HEK293 (cell line): ENCODE results near the gene ARHGAP15.

Experiments used
- CTCF ChIA-PET: fragments of 350-600 bp; formaldehyde crosslinking; extraction: SDS; loops from one replicate; lab custom pipeline; 2021; ENCODE audit warnings: antibody characterized with exemption; lab: Yijun Ruan, JAX
- POLR2A ChIA-PET: fragments of 300-600 bp; formaldehyde crosslinking; extraction: SDS; loops from one replicate; lab custom pipeline; 2020; ENCODE audit warnings: antibody characterized with exemption, inconsistent platforms; lab: Yijun Ruan, JAX
- H3K27ac ChIP-seq: fragments of 200-500 bp; sonication (Bioruptor generic); 2 replicates; pipeline ENCODE4 v1.5.1; 2014; ENCODE audit warnings: low read depth, low read length, control low read depth, inconsistent platforms; ENCODE audit errors: extremely low read depth
- H3K36me3 ChIP-seq, 2 experiments: fragments of 200-500 bp in 1 of 2; sonication (Bioruptor generic) in 1 of 2; 1 replicate in 1 of 2; 2 replicates in 1 of 2; pipeline ENCODE4 v1.5.1; 2014 to 2017; ENCODE audit warnings: inconsistent platforms in 2 of 2, low read length in 2 of 2; ENCODE audit not compliant: control insufficient read depth in 2 of 2, insufficient read depth in 1 of 2
- H3K4me1 ChIP-seq: fragments of 200-500 bp; sonication (Bioruptor generic); 2 replicates; pipeline ENCODE4 v1.5.1; 2014; ENCODE audit warnings: mild to moderate bottlenecking, low read length, inconsistent platforms; ENCODE audit not compliant: control insufficient read depth, insufficient read depth
- H3K4me3 ChIP-seq: 2 replicates; pipeline ENCODE4 v1.5.1; 2011; ENCODE audit warnings: low read depth, mild to moderate bottlenecking, control low read depth, low read length, moderate library complexity
- H3K9me3 ChIP-seq: fragments of 200-500 bp; sonication (Bioruptor generic); 2 replicates; pipeline ENCODE4 v1.5.1; 2014; ENCODE audit warnings: low read depth, low read length, inconsistent platforms; ENCODE audit not compliant: control insufficient read depth, insufficient read depth
- GLIS2 ChIP-seq: fragments of 450-650 bp; formaldehyde crosslinking; IDR thresholded peaks from 2 replicates; pipeline ENCODE4 v1.5.1; 2016; ENCODE audit warnings: missing biosample characterization, missing genetic modification characterization
- IKZF3 ChIP-seq: fragments of 450-650 bp; IDR thresholded peaks from 2 replicates; pipeline ENCODE4 v1.5.0; 2018; ENCODE audit warnings: missing biosample characterization, mild to moderate bottlenecking, missing genetic modification characterization, moderate library complexity
- KLF10 ChIP-seq: fragments of 450-650 bp; IDR thresholded peaks from 2 replicates; pipeline ENCODE4 v1.5.1; 2018; ENCODE audit warnings: missing biosample characterization, mild to moderate bottlenecking, missing genetic modification characterization
- KLF8 ChIP-seq: fragments of 450-650 bp; formaldehyde crosslinking; IDR thresholded peaks from 2 replicates; pipeline ENCODE4 v1.5.1; 2016; ENCODE audit warnings: missing biosample characterization, missing genetic modification characterization
- KLF9 ChIP-seq: fragments of 450-650 bp; formaldehyde crosslinking; IDR thresholded peaks from 2 replicates; pipeline ENCODE4 v1.5.1; 2016; ENCODE audit warnings: missing biosample characterization, missing genetic modification characterization, low read depth
- MZF1 ChIP-seq: fragments of 450-650 bp; formaldehyde crosslinking; IDR thresholded peaks from 2 replicates; pipeline ENCODE4 v1.5.1; 2017; ENCODE audit warnings: missing biosample characterization, missing genetic modification characterization, borderline replicate concordance
- OVOL3 ChIP-seq: fragments of 450-650 bp; formaldehyde crosslinking; IDR thresholded peaks from 2 replicates; pipeline ENCODE4 v1.5.1; 2016; ENCODE audit warnings: missing biosample characterization, missing genetic modification characterization
- PRDM4 ChIP-seq: fragments of 450-650 bp; formaldehyde crosslinking; IDR thresholded peaks from 2 replicates; pipeline ENCODE4 v1.5.1; 2017; ENCODE audit warnings: missing biosample characterization, missing genetic modification characterization
- YY2 ChIP-seq: fragments of 450-650 bp; formaldehyde crosslinking; IDR thresholded peaks from 2 replicates; pipeline ENCODE4 v1.5.1; 2016; ENCODE audit warnings: missing biosample characterization, missing genetic modification characterization
- ZBTB26 ChIP-seq: fragments of 450-650 bp; formaldehyde crosslinking; optimal IDR thresholded peaks from 2 replicates; pipeline ENCODE3; 2016; ENCODE audit warnings: missing biosample characterization, mild to moderate bottlenecking, missing genetic modification characterization
- ZBTB44 ChIP-seq: fragments of 450-650 bp; IDR thresholded peaks from 2 replicates; pipeline ENCODE4 v1.5.1; 2018; ENCODE audit warnings: missing biosample characterization, mild to moderate bottlenecking, missing genetic modification characterization
- ZFHX2 ChIP-seq: fragments of 450-650 bp; formaldehyde crosslinking; conservative IDR thresholded peaks from 2 replicates; pipeline ENCODE4 v1.5.1; 2016; ENCODE audit warnings: missing biosample characterization, missing genetic modification characterization
- ZNF140 ChIP-seq: fragments of 450-650 bp; formaldehyde crosslinking; IDR thresholded peaks from 2 replicates; pipeline ENCODE4 v1.5.1; 2016; ENCODE audit warnings: missing biosample characterization, missing genetic modification characterization
- ZNF169 ChIP-seq: fragments of 450-650 bp; formaldehyde crosslinking; IDR thresholded peaks from 2 replicates; pipeline ENCODE4 v1.5.1; 2016; ENCODE audit warnings: missing biosample characterization, missing genetic modification characterization
- ZNF311 ChIP-seq: fragments of 450-650 bp; formaldehyde crosslinking; IDR thresholded peaks from 2 replicates; pipeline ENCODE4 v1.5.1; 2017; ENCODE audit warnings: missing biosample characterization, missing genetic modification characterization, borderline replicate concordance
- ZNF433 ChIP-seq: fragments of 450-650 bp; formaldehyde crosslinking; IDR thresholded peaks from 2 replicates; pipeline ENCODE4 v1.5.1; 2016; ENCODE audit warnings: missing biosample characterization, missing genetic modification characterization, low read depth
- ZNF449 ChIP-seq: fragments of 450-650 bp; formaldehyde crosslinking; IDR thresholded peaks from 2 replicates; pipeline ENCODE4 v1.5.1; 2017; ENCODE audit warnings: missing biosample characterization, mild to moderate bottlenecking, missing genetic modification characterization, moderate library complexity
- ZNF488 ChIP-seq: fragments of 450-650 bp; formaldehyde crosslinking; IDR thresholded peaks from 2 replicates; pipeline ENCODE4 v1.5.1; 2016; ENCODE audit warnings: missing biosample characterization, missing genetic modification characterization
- ZNF626 ChIP-seq: fragments of 450-650 bp; sonication (Bioruptor Pico); formaldehyde crosslinking; IDR thresholded peaks from 2 replicates; pipeline ENCODE4 v1.5.1; 2018; ENCODE audit warnings: missing biosample characterization, missing genetic modification characterization, inconsistent platforms
- ZNF791 ChIP-seq: fragments of 450-650 bp; formaldehyde crosslinking; IDR thresholded peaks from 2 replicates; pipeline ENCODE4 v1.5.1; 2016; ENCODE audit warnings: missing biosample characterization, missing genetic modification characterization
- ZNF843 ChIP-seq: fragments of 450-650 bp; formaldehyde crosslinking; IDR thresholded peaks from 2 replicates; pipeline ENCODE4 v1.5.1; 2016; ENCODE audit warnings: missing biosample characterization, missing genetic modification characterization
- TF ChIP-seq, protein P1 (sequence below): fragments of 450-650 bp; formaldehyde crosslinking; IDR thresholded peaks from 2 replicates; pipeline ENCODE4 v1.5.1; 2016; ENCODE audit warnings: missing biosample characterization, missing genetic modification characterization
- TF ChIP-seq, protein P2 (sequence below): fragments of 450-650 bp; formaldehyde crosslinking; IDR thresholded peaks from 2 replicates; pipeline ENCODE4 v1.5.1; 2016; ENCODE audit warnings: missing biosample characterization, missing genetic modification characterization, borderline replicate concordance

The ARHGAP15 gene

DNA sequence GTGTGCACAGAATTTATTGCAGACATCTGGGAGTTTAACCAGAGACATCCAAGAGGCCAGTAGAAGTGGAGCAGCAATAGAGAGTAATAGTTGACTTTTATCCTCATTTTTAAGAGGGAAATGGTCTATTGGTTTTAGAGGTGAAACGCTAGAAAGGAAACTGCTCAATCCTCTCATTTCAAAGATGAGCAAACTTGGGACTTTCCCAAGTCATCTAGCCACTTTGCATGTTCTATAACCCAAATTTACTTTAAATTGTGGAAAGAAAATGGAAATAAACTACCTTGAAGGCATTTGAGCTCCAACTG is 601.7 kb downstream of the ARHGAP15 start:
- no peak for TF ChIP-seq ZNF626
- no peak for TF ChIP-seq KLF9 (tag by site-specific recombination)
- TF ChIP-seq ZNF791 (tag by site-specific recombination) = no peak
- no peak for TF ChIP-seq IKZF3
- TF ChIP-seq ZNF449 = no peak
- TF ChIP-seq GLIS2 (tag by site-specific recombination) = no peak
- TF ChIP-seq OVOL3 (tag by site-specific recombination) = no peak
- no peak for TF ChIP-seq ZNF169 (tag by site-specific recombination)
- no peak for TF ChIP-seq ZNF140 (tag by site-specific recombination)
- TF ChIP-seq PRDM4 (tag by site-specific recombination) = no peak
- TF ChIP-seq ZBTB44 (tag by site-specific recombination) = no peak
- TF ChIP-seq, all 188 proteins: peak for 0
- no peak overlapping the region for H3K4me3 ChIP-seq
- no peaks in the 10 kb centered on the region for H3K9me3 ChIP-seq
- CTCF ChIA-PET = no interaction called here
- peaks cover under 1% of the 10 kb centered on the region for H3K4me1 ChIP-seq
- no peak overlapping the region for H3K27ac ChIP-seq
- POLR2A ChIA-PET = no interaction called here
- no peaks in the 10 kb centered on the region for H3K36me3 ChIP-seq

DNA sequence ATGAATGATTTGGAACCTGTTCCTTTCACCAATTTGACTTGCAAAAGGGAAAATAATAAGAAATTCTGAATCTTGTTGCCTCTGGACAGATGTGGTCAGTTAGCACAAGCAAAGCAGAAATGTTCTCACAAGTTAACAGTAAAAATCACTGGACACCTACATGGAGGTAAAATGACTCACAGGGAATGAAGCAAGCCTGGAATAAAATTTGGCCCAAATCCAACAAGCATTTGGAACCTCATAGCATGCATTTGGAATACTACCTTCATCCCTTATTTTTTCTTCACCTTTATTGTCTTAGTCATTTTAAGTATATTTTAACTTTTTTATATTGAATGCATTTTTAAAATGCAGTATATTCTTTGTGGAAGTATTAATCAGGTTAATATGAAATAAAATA is 602.9 kb downstream of the ARHGAP15 start:
- Histone ChIP-seq H3K27ac (no peak overlapping the region), H3K36me3 (no peaks in the 10 kb centered on the region), H3K4me3 (no peak overlapping the region), H3K4me1 (no peaks in the 10 kb centered on the region), H3K9me3 (no peaks in the 10 kb centered on the region)
- ChIA-PET CTCF (interaction anchor here (0.6 kb wide), 2 partner anchors 14 to 314 kb away, joined by 4 to 5 read pairs; no protein-coding TSS in a partner anchor), POLR2A (no interaction called here)
- TF ChIP-seq, protein P1, sequence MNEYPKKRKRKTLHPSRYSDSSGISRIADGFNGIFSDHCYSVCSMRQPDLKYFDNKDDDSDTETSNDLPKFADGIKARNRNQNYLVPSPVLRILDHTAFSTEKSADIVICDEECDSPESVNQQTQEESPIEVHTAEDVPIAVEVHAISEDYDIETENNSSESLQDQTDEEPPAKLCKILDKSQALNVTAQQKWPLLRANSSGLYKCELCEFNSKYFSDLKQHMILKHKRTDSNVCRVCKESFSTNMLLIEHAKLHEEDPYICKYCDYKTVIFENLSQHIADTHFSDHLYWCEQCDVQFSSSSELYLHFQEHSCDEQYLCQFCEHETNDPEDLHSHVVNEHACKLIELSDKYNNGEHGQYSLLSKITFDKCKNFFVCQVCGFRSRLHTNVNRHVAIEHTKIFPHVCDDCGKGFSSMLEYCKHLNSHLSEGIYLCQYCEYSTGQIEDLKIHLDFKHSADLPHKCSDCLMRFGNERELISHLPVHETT (tag by site-specific recombination) = no peak
- TF ChIP-seq ZNF169 (tag by site-specific recombination) = no peak
- no peak for TF ChIP-seq YY2 (tag by site-specific recombination)
- no peak for TF ChIP-seq ZNF843 (tag by site-specific recombination)
- TF ChIP-seq ZNF488 (tag by site-specific recombination) = no peak
- no peak for TF ChIP-seq KLF10 (tag by site-specific recombination)
- TF ChIP-seq KLF8 (tag by site-specific recombination) = no peak
- TF ChIP-seq ZNF311 = no peak
- TF ChIP-seq ZFHX2 (tag by site-specific recombination) = no peak
- TF ChIP-seq ZNF433 (tag by site-specific recombination) = no peak
- TF ChIP-seq MZF1 (tag by site-specific recombination) = no peak
- no peak for TF ChIP-seq ZBTB26
- TF ChIP-seq, protein P2, sequence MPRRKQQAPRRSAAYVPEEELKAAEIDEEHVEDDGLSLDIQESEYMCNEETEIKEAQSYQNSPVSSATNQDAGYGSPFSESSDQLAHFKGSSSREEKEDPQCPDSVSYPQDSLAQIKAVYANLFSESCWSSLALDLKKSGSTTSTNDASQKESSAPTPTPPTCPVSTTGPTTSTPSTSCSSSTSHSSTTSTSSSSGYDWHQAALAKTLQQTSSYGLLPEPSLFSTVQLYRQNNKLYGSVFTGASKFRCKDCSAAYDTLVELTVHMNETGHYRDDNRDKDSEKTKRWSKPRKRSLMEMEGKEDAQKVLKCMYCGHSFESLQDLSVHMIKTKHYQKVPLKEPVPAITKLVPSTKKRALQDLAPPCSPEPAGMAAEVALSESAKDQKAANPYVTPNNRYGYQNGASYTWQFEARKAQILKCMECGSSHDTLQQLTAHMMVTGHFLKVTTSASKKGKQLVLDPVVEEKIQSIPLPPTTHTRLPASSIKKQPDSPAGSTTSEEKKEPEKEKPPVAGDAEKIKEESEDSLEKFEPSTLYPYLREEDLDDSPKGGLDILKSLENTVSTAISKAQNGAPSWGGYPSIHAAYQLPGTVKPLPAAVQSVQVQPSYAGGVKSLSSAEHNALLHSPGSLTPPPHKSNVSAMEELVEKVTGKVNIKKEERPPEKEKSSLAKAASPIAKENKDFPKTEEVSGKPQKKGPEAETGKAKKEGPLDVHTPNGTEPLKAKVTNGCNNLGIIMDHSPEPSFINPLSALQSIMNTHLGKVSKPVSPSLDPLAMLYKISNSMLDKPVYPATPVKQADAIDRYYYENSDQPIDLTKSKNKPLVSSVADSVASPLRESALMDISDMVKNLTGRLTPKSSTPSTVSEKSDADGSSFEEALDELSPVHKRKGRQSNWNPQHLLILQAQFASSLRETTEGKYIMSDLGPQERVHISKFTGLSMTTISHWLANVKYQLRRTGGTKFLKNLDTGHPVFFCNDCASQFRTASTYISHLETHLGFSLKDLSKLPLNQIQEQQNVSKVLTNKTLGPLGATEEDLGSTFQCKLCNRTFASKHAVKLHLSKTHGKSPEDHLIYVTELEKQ (tag by site-specific recombination) = no peak
